Measurements from ENCODE around the gene ZMYM5. TPM values are rescaled to one million over a fixed set of nuclear protein-coding genes. Genes with fewer than 3 reads are reported as not detected.

Gene ZMYM5
- total and polyA plus RNA-seq, 2 of the 8 experiments (the other 6 are each of a cell fraction or from before 2014, with no cell fraction given), result 4.9 to 7.9 TPM

GRCh38 chr13:19834704-19835103 is 28.7 kb downstream of the ZMYM5 start:
- no peak overlapping the region for H2BK120ac ChIP-seq (replicated peaks; ENCODE audit: low read depth, low read length)
- H3K4me3 ChIP-seq (ENCODE audit: extremely low read depth in 1 of 4, insufficient read depth in 2 of 4, low read depth in 3 of 4, low read length in 4 of 4), result no peak overlapping the region
- H3K79me2 ChIP-seq (ENCODE audit: control insufficient read depth in 1 of 2, insufficient read depth in 2 of 2, low read length in 2 of 2), result no peaks in the 10 kb centered on the region
- H3K27me3 ChIP-seq (replicated peaks in 1 of 4; ENCODE audit: control insufficient read depth in 3 of 4, extremely low read depth in 1 of 4, insufficient read depth in 3 of 4, low read length in 3 of 4), result no peaks in the 10 kb centered on the region
- H3K79me1 ChIP-seq (ENCODE audit: low read depth, low read length), result no peaks in the 10 kb centered on the region
- H2AFZ ChIP-seq (ENCODE audit: low read length), result no peak overlapping the region
- no peaks in the 10 kb centered on the region for H4K20me1 ChIP-seq (replicated peaks in 1 of 2; ENCODE audit: control insufficient read depth in 1 of 2, insufficient read depth in 2 of 2, low read length in 2 of 2)
- H3K9me3 ChIP-seq (ENCODE audit: insufficient read depth in 2 of 2, low read depth in 1 of 2, low read length in 1 of 2), result no peaks in the 10 kb centered on the region
- no peak overlapping the region for H2BK15ac ChIP-seq (ENCODE audit: low read length)
- H3K23me2 ChIP-seq (ENCODE audit: low read depth, low read length), result no peaks in the 10 kb centered on the region
- 83% methylated on average over 4 of the region's 4 CpGs; no CpG with 5 or more reads in 1 of the 2 experiments for WGBS, 2 experiments (ENCODE audit: extremely low coverage in 1 of 2, insufficient coverage in 1 of 2, insufficient read length in 1 of 2, insufficient replicate concordance in 2 of 2, low coverage in 1 of 2, low lambda C conversion rate in 2 of 2, missing lambda C conversion rate in 1 of 2)
- no peak overlapping the region for H4K8ac ChIP-seq (ENCODE audit: extremely low read depth, insufficient read depth, low read length)
- no peak overlapping the region for H3K4me2 ChIP-seq (ENCODE audit: insufficient read depth in 1 of 2, low read depth in 2 of 2, low read length in 2 of 2)
- no peak overlapping the region for H2AK5ac ChIP-seq (ENCODE audit: low read depth, low read length)
- no peak overlapping the region for H3K27ac ChIP-seq (ENCODE audit: low read depth, low read length)
- no peak overlapping the region for H3K9ac ChIP-seq (replicated peaks in 1 of 4; ENCODE audit: extremely low read depth in 1 of 4, low read depth in 3 of 4, low read length in 3 of 4)
- no peak overlapping the region for H4K91ac ChIP-seq (replicated peaks; ENCODE audit: insufficient read length, low read length)
- POLR2A ChIA-PET (ENCODE audit: partially characterized antibody), result interaction anchor here (0.7 kb wide), 1 partner anchor 9 kb away, joined by 3 read pairs; no protein-coding TSS in a partner anchor
- no peak overlapping the region for H3K14ac ChIP-seq (ENCODE audit: insufficient read length)
- DNase-seq (ENCODE audit: low read depth in 1 of 2, low spot score in 2 of 2) (no peak), FAIRE-seq (no peak)
- H2BK20ac ChIP-seq (ENCODE audit: low read length), result no peak overlapping the region
- no peak overlapping the region for H2BK12ac ChIP-seq (ENCODE audit: low read depth, low read length)
- H2BK5ac ChIP-seq (ENCODE audit: low read depth, low read length), result no peak overlapping the region
- no peaks in the 10 kb centered on the region for H3K4me1 ChIP-seq (replicated peaks in 1 of 4; ENCODE audit: control insufficient read depth in 3 of 4, insufficient read depth in 4 of 4, low read length in 3 of 4)
- no peak overlapping the region for H4K5ac ChIP-seq (ENCODE audit: insufficient read length, low read depth, low read length)
- H3K56ac ChIP-seq (replicated peaks; ENCODE audit: insufficient read length, low read depth, low read length), result no peak overlapping the region
- H3K4ac ChIP-seq (replicated peaks; ENCODE audit: insufficient read length, low read depth, low read length), result no peak overlapping the region
- H3K23ac ChIP-seq (ENCODE audit: insufficient read length), result no peak overlapping the region
- no peak overlapping the region for H3K18ac ChIP-seq (ENCODE audit: extremely low read depth, low read length)
- peaks cover 0 to 35% (median 5%) of the 10 kb centered on the region in 4 experiments; a peak in 4 of 8 replicates for H3K36me3 ChIP-seq (ENCODE audit: control insufficient read depth in 2 of 4, insufficient read depth in 4 of 4, low read length in 3 of 4)
- CTCF ChIA-PET (ENCODE audit: partially characterized antibody), result interaction anchor here (0.6 kb wide), 1 partner anchor 16 kb away, joined by 3 read pairs; no protein-coding TSS in a partner anchor
- no peak for TF ChIP-seq BACH1 (IDR thresholded peaks at IDR 0.05; ENCODE audit: low read length)
- TF ChIP-seq EZH2 (IDR thresholded peaks at IDR 0.05; ENCODE audit: low read depth, low read length, severe bottlenecking), result no peak
- TF ChIP-seq SP1 (IDR thresholded peaks at IDR 0.05; ENCODE audit: low read depth, low read length), result no peak
- TF ChIP-seq TCF12 (IDR thresholded peaks at IDR 0.05; ENCODE audit: low read depth, low read length), result no peak
- no peak for TF ChIP-seq CEBPB (IDR thresholded peaks at IDR 0.05; ENCODE audit: low read depth, low read length)
- no peak for TF ChIP-seq NANOG (IDR thresholded peaks at IDR 0.05; ENCODE audit: insufficient read depth, low read depth, low read length, poor library complexity, severe bottlenecking)
- no peak for TF ChIP-seq CHD1 (IDR thresholded peaks at IDR 0.05; ENCODE audit: low read depth, low read length)
- no peak for TF ChIP-seq POU5F1 (IDR thresholded peaks at IDR 0.05; ENCODE audit: low read depth, low read length)
- no peak for TF ChIP-seq SP2 (IDR thresholded peaks at IDR 0.05; ENCODE audit: low read length)
- no peak for TF ChIP-seq KDM1A (IDR thresholded peaks at IDR 0.05; ENCODE audit: borderline replicate concordance, low read length)
- no peak for TF ChIP-seq TBP (IDR thresholded peaks at IDR 0.05; ENCODE audit: low read depth, low read length)
- no peak for TF ChIP-seq CTCF (IDR thresholded peaks at IDR 0.05; ENCODE audit: control extremely low read depth in 1 of 3, insufficient read depth in 1 of 3, low read depth in 1 of 3, low read length in 3 of 3)
- no peak for TF ChIP-seq ASH2L (IDR thresholded peaks at IDR 0.05; ENCODE audit: low read length)

Data from H1 (cell line).